ENCODE measurements around the gene TMEM131L.

- no peak for TF ChIP-seq CTCF (IDR thresholded peaks at IDR 0.05; ENCODE audit: low read depth, low read length, missing input control)
- no peak for TF ChIP-seq MAX (IDR thresholded peaks at IDR 0.05)
- no peak for TF ChIP-seq YY1 (IDR thresholded peaks at IDR 0.05)
- no peak for TF ChIP-seq JUND (IDR thresholded peaks at IDR 0.05)
- no peak for TF ChIP-seq REST (IDR thresholded peaks at IDR 0.05)
- no peak for TF ChIP-seq TAF1 (conservative IDR thresholded peaks at IDR 0.05)
These were observed 127.0 kb downstream of the TMEM131L start for GRCh38 chr4:153593161-153593560.
